ENCODE results near the gene CLK1. TPM values are rescaled to one million over a fixed set of nuclear protein-coding genes. Genes with fewer than 3 reads are reported as not detected.
A peak's percentile ranks its signal among the peaks of the same experiment; 100 is the strongest.

The CLK1 gene
- total and polyA plus RNA-seq, 2 of the 13 experiments (the other 11 are each of a cell fraction or from before 2014, with no cell fraction given) = 66.6 to 101 TPM

DNA sequence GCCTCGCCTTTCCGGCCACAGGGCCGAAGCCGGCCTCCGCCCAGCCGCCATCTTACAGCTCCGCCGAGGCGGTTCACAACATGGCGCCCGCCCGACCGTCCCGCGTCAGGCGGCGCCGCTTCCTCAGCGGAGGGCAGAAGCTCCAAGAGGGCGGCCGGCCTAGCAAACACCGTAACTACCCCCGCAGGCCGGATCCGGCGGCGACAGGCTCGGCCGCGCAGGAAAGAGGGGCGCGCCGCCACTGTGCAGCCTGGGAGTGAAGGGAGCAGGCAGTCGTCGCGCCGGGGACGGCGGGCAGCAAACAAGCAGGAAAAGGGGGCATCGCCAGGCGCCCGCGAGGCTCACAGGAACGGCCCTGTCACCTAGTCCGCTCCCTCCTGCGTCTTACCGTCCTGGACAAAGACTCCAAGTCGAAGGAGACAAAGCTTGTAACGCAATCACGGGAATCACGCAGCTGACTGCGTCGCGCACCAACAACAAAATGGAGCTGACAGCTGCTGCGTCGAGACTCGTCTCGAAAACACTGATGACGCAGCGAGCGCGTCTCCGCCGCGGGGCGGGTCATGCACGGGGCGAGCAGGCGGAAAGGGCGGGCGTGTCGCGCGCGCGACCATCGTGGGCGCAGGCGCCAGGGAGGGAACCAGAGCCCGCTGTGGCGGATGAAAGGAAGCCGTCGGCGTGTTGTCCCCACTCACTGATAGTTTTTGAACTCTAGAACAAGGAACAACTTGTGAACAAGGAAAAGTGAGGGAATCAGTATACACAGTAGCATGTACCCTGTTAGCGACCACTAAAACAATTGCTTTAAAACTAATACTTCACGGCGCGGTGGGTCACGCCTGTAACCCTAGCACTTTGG lies at the start of gene CLK1 (continued):
- TF ChIP-seq, protein P1, sequence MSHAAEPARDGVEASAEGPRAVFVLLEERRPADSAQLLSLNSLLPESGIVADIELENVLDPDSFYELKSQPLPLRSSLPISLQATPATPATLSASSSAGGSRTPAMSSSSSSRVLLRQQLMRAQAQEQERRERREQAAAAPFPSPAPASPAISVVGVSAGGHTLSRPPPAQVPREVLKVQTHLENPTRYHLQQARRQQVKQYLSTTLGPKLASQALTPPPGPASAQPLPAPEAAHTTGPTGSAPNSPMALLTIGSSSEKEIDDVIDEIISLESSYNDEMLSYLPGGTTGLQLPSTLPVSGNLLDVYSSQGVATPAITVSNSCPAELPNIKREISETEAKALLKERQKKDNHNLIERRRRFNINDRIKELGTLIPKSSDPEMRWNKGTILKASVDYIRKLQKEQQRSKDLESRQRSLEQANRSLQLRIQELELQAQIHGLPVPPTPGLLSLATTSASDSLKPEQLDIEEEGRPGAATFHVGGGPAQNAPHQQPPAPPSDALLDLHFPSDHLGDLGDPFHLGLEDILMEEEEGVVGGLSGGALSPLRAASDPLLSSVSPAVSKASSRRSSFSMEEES (CRISPR knock-in tag; IDR thresholded peaks at IDR 0.05) = peak; percentile 79
- TF ChIP-seq ELF3 (CRISPR knock-in tag; IDR thresholded peaks at IDR 0.05) (peak; percentile 93), CEBPB (IDR thresholded peaks at IDR 0.05; ENCODE audit: borderline replicate concordance, low read depth, low read length) (no peak), NR2F1 (CRISPR knock-in tag; IDR thresholded peaks at IDR 0.05) (peak; percentile 22 to 46; a peak in 2 of 4 replicates), SP2 (CRISPR knock-in tag; IDR thresholded peaks at IDR 0.05) (peak; percentile 54), ZSCAN9 (CRISPR knock-in tag; IDR thresholded peaks at IDR 0.05; ENCODE audit: borderline replicate concordance) (peak; percentile 99), POLR2G (IDR thresholded peaks at IDR 0.05; ENCODE audit: low read depth, low read length) (peak; percentile 99), SATB2 (CRISPR knock-in tag; IDR thresholded peaks at IDR 0.05) (peak; percentile 94), ZMYM2 (CRISPR knock-in tag; IDR thresholded peaks at IDR 0.05) (peak; percentile 94), MAZ (IDR thresholded peaks at IDR 0.05; ENCODE audit: borderline replicate concordance, low read depth, low read length) (peak; percentile 91), MAZ (CRISPR knock-in tag; IDR thresholded peaks at IDR 0.05; ENCODE audit: low read depth) (peak; percentile 90), ZNF441 (CRISPR knock-in tag; IDR thresholded peaks at IDR 0.05; ENCODE audit: borderline replicate concordance) (no peak; the same call in none of the 2 replicates)
- TF ChIP-seq, protein P2, sequence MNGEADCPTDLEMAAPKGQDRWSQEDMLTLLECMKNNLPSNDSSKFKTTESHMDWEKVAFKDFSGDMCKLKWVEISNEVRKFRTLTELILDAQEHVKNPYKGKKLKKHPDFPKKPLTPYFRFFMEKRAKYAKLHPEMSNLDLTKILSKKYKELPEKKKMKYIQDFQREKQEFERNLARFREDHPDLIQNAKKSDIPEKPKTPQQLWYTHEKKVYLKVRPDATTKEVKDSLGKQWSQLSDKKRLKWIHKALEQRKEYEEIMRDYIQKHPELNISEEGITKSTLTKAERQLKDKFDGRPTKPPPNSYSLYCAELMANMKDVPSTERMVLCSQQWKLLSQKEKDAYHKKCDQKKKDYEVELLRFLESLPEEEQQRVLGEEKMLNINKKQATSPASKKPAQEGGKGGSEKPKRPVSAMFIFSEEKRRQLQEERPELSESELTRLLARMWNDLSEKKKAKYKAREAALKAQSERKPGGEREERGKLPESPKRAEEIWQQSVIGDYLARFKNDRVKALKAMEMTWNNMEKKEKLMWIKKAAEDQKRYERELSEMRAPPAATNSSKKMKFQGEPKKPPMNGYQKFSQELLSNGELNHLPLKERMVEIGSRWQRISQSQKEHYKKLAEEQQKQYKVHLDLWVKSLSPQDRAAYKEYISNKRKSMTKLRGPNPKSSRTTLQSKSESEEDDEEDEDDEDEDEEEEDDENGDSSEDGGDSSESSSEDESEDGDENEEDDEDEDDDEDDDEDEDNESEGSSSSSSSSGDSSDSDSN (CRISPR knock-in tag; IDR thresholded peaks at IDR 0.05) = peak; percentile 91
- TF ChIP-seq, protein P3, sequence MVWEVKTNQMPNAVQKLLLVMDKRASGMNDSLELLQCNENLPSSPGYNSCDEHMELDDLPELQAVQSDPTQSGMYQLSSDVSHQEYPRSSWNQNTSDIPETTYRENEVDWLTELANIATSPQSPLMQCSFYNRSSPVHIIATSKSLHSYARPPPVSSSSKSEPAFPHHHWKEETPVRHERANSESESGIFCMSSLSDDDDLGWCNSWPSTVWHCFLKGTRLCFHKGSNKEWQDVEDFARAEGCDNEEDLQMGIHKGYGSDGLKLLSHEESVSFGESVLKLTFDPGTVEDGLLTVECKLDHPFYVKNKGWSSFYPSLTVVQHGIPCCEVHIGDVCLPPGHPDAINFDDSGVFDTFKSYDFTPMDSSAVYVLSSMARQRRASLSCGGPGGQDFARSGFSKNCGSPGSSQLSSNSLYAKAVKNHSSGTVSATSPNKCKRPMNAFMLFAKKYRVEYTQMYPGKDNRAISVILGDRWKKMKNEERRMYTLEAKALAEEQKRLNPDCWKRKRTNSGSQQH (CRISPR knock-in tag; IDR thresholded peaks at IDR 0.05; ENCODE audit: low read depth) = peak; percentile 55; the same call in 1 of the 2 replicates
- TF ChIP-seq, protein P4, sequence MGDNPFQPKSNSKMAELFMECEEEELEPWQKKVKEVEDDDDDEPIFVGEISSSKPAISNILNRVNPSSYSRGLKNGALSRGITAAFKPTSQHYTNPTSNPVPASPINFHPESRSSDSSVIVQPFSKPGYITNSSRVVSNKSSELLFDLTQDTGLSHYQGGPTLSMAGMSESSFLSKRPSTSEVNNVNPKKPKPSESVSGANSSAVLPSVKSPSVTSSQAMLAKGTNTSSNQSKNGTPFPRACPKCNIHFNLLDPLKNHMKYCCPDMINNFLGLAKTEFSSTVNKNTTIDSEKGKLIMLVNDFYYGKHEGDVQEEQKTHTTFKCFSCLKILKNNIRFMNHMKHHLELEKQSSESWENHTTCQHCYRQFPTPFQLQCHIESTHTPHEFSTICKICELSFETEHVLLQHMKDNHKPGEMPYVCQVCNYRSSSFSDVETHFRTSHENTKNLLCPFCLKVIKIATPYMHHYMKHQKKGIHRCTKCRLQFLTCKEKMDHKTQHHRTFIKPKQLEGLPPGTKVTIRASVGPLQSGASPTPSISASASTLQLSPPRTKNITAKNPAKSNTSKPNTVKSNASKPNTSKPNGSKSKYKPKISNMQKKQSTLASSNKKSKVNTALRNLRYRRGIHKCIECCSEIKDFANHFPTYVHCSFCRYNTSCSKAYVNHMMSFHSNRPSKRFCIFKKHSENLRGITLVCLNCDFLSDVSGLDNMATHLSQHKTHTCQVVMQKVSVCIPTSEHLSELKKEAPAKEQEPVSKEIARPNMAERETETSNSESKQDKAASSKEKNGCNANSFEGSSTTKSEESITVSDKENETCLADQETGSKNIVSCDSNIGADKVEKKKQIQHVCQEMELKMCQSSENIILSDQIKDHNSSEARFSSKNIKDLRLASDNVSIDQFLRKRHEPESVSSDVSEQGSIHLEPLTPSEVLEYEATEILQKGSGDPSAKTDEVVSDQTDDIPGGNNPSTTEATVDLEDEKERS (CRISPR knock-in tag; IDR thresholded peaks at IDR 0.05) = no peak; the same call in none of the 2 replicates
- TF ChIP-seq, protein P5, sequence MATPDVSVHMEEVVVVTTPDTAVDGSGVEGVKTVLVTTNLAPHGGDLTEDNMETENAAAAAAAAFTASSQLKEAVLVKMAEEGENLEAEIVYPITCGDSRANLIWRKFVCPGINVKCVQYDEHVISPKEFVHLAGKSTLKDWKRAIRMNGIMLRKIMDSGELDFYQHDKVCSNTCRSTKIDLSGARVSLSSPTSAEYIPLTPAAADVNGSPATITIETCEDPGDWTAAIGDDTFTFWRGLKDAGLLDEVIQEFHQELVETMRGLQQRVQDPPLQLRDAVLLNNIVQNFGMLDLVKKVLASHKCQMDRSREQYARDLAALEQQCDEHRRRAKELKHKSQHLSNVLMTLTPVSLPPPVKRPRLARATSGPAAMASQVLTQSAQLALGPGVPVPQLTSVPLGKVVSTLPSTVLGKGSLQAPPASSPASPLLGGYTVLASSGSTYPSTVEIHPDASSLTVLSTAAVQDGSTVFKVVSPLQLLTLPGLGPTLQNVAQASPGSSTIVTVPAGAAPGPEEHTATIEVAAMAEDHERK (CRISPR knock-in tag; IDR thresholded peaks at IDR 0.05; ENCODE audit: low read depth) = peak; percentile 71
- TF ChIP-seq, protein P6, sequence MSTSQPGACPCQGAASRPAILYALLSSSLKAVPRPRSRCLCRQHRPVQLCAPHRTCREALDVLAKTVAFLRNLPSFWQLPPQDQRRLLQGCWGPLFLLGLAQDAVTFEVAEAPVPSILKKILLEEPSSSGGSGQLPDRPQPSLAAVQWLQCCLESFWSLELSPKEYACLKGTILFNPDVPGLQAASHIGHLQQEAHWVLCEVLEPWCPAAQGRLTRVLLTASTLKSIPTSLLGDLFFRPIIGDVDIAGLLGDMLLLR (CRISPR knock-in tag; IDR thresholded peaks at IDR 0.05) = peak; percentile 92
